Epithelial cell of esophagus (primary cell): ENCODE results near the gene TSPYL6.

Experiments
- DNase-seq: peaks from one replicate; pipeline ENCODE4 v3.0.0; 2010; ENCODE audit warnings: low read depth
- H3K4me3 ChIP-seq: 2 replicates; pipeline ENCODE4 v1.5.1; 2011; ENCODE audit warnings: mild to moderate bottlenecking, low read length, control low read depth
- TF ChIP-seq, protein P1 (sequence below): IDR thresholded peaks from 2 replicates; pipeline ENCODE4 v1.5.1; 2011; ENCODE audit warnings: low read depth, mild to moderate bottlenecking, low read length, control low read depth, inconsistent platforms; ENCODE audit not compliant: insufficient read depth; ENCODE audit errors: missing control alignments

Gene TSPYL6

DNA sequence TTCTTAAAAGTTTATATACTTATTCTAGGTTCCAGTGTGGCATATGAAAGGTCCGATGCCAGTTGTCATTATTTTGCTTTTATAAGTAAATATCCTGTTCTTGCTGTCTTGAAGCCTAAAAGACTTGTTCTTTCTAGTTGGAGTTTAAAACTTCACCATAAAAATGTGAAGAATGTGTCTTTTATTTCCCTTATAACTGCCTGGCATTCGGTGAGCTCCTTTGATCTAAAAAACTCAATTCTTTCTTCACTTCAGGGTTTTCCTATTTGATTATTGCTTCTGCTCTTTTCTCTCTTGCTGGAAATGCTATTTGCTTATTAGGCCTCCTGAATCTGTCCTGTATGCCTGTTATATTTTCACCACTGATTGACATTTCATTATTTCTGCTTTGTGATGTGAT is 51.6 kb downstream of the TSPYL6 start:
- no peak overlapping the region for H3K4me3 ChIP-seq
- no peak for DNase-seq
- TF ChIP-seq, protein P1, sequence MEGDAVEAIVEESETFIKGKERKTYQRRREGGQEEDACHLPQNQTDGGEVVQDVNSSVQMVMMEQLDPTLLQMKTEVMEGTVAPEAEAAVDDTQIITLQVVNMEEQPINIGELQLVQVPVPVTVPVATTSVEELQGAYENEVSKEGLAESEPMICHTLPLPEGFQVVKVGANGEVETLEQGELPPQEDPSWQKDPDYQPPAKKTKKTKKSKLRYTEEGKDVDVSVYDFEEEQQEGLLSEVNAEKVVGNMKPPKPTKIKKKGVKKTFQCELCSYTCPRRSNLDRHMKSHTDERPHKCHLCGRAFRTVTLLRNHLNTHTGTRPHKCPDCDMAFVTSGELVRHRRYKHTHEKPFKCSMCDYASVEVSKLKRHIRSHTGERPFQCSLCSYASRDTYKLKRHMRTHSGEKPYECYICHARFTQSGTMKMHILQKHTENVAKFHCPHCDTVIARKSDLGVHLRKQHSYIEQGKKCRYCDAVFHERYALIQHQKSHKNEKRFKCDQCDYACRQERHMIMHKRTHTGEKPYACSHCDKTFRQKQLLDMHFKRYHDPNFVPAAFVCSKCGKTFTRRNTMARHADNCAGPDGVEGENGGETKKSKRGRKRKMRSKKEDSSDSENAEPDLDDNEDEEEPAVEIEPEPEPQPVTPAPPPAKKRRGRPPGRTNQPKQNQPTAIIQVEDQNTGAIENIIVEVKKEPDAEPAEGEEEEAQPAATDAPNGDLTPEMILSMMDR = no peak
